IPS-20b (cell line): ENCODE data around the gene TBCE.
A peak's percentile ranks its signal among the peaks of the same experiment; 100 is the strongest.

Source experiments
- H3K27ac ChIP-seq: one replicate; pipeline ENCODE4 v1.5.1; 2013; ENCODE audit warnings: low read length
- H3K27me3 ChIP-seq: 2 replicates; pipeline ENCODE4 v1.6.1; 2013; ENCODE audit warnings: mild to moderate bottlenecking, low read length, inconsistent platforms; ENCODE audit not compliant: insufficient read depth
- H3K36me3 ChIP-seq: 2 replicates; pipeline ENCODE4 v1.6.1; 2013; ENCODE audit warnings: low read depth, mild to moderate bottlenecking, inconsistent platforms, low read length, moderate library complexity; ENCODE audit not compliant: insufficient read depth
- H3K4me1 ChIP-seq: 2 replicates; pipeline ENCODE4 v1.6.1; 2013; ENCODE audit warnings: mild to moderate bottlenecking, control low read depth, inconsistent platforms, low read length, moderate library complexity; ENCODE audit not compliant: insufficient read depth
- H3K4me3 ChIP-seq: 2 replicates; pipeline ENCODE4 v1.5.1; 2013; ENCODE audit warnings: mild to moderate bottlenecking, low read length, inconsistent platforms
- H3K9ac ChIP-seq: 2 replicates; pipeline ENCODE4 v1.6.1; 2013; ENCODE audit warnings: low read depth, mild to moderate bottlenecking, inconsistent platforms, low read length, moderate library complexity
- H3K9me3 ChIP-seq: 2 replicates; pipeline ENCODE4 v1.6.1; 2013; ENCODE audit warnings: mild to moderate bottlenecking, low read depth, low read length, inconsistent platforms; ENCODE audit not compliant: insufficient read depth

TBCE gene

DNA sequence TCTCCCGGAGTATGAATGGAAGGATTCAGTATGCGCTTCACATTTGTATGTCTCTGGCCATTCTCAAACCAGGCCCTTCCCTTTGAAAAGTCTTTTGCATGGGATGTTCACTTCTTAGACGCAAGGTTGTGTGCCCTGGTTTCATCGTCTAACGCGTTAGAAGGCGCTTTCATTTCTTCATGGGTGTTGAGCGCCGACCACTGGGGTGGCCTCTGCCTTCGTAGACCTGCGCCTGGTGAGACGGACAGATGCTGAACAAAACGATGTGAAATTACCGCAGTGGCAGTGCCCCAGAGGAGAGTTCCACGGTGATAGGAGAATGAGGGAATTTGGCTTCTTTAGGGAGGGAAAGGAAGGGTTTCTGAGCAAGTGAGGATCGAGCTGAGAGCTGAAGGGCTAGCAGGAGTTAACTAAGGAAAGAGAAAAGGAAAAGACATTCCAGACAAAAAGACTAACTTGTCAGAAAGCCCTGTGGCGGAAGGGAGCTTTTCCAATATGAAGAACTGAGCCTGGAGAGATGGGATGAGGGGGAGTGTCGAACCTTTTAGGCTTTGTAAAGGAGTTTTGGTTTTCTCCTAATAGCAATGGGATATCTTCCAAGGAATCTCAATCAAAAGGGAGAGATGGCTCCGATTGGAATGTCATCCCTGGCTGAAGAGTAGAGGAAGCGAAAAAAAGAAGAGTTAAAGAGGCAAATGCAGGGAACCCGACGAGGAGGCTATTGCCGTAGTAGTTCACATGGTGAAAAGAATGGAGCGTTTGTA, 37.9 kb upstream of the TBCE start:
- peak overlapping the region; percentile 96 for H3K9ac ChIP-seq
- peaks cover 23% of the 10 kb centered on the region; the same call in 1 of the 2 replicates for H3K4me1 ChIP-seq
- H3K27ac ChIP-seq, result peak overlapping the region; percentile 73
- H3K27me3 ChIP-seq, result no peaks in the 10 kb centered on the region
- H3K4me3 ChIP-seq, result peak overlapping the region; percentile 92
- H3K36me3 ChIP-seq, result peaks cover 17% of the 10 kb centered on the region
- H3K9me3 ChIP-seq, result no peaks in the 10 kb centered on the region

- Histone ChIP-seq H3K4me1 (peaks cover 17% of the 10 kb centered on the region; the same call in 1 of the 2 replicates), H3K9me3 (no peaks in the 10 kb centered on the region), H3K9ac (peak overlapping the region; percentile 42; the same call in 1 of the 2 replicates), H3K27ac (no peak overlapping the region), H3K27me3 (no peaks in the 10 kb centered on the region), H3K4me3 (peak overlapping the region; percentile 50), H3K36me3 (peaks cover 14% of the 10 kb centered on the region)
These were observed 36.3 kb upstream of the TBCE start for GRCh38 chr1:235330918-235331285.

DNA sequence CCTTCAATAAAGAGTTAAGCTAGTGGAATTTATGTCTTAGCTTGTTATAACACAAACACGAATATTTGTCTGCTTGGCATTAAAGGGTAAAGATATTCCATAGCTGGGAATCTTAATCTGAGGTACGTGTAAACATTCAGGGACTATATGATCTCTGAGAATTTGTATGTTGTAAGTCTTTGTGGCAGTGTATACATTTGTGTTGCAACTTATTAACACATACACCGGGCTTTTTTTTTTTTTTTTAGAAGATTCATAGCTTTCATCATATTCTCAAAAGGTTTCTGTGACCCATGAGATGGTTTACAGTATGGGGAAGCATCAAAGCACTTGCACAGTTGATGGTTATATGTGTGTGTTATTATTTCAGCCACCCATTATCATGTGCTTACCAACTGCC, 35.8 kb upstream of the TBCE start:
- H3K36me3 ChIP-seq, result peaks cover 14% of the 10 kb centered on the region; the same call in 1 of the 2 replicates
- no peaks in the 10 kb centered on the region for H3K9me3 ChIP-seq
- peak overlapping the region; percentile 42; the same call in 1 of the 2 replicates for H3K9ac ChIP-seq
- H3K27ac ChIP-seq, result no peak overlapping the region
- peak overlapping the region; percentile 50; the same call in 1 of the 2 replicates for H3K4me3 ChIP-seq
- H3K4me1 ChIP-seq, result peaks cover 12% of the 10 kb centered on the region; the same call in 1 of the 2 replicates
- no peaks in the 10 kb centered on the region for H3K27me3 ChIP-seq

- peaks cover 38% of the 10 kb centered on the region for H3K36me3 ChIP-seq
- H3K9me3 ChIP-seq, result no peaks in the 10 kb centered on the region
- H3K27me3 ChIP-seq, result no peaks in the 10 kb centered on the region
- H3K9ac ChIP-seq, result no peak overlapping the region
- no peak overlapping the region for H3K4me3 ChIP-seq
- no peak overlapping the region for H3K27ac ChIP-seq
- H3K4me1 ChIP-seq, result no peaks in the 10 kb centered on the region
These were observed 30.3 kb upstream of the TBCE start for GRCh38 chr1:235336903-235337302.

DNA sequence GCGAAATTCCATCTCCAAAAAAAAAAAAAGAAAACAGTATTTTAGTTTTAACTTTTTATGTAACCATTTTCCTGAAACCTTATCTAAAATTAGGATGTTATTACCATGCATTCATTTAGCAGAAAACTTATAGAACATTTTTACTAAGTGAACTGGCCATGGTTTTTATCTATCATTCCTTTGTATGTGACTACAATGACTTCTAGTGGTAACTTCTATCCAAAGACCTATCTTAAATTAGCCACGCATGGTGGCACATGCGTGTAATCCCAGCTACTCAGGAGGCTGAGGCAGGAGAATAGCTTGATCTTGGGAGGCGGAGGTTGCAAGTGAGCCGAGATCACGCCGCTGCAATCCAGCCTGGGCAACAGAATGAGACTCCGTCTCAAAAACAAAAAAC, 27.5 kb upstream of the TBCE start:
- Histone ChIP-seq H3K9ac (no peak overlapping the region), H3K27me3 (no peaks in the 10 kb centered on the region), H3K9me3 (no peaks in the 10 kb centered on the region), H3K4me1 (no peaks in the 10 kb centered on the region), H3K27ac (no peak overlapping the region), H3K36me3 (peaks cover 50% of the 10 kb centered on the region), H3K4me3 (no peak overlapping the region)

DNA sequence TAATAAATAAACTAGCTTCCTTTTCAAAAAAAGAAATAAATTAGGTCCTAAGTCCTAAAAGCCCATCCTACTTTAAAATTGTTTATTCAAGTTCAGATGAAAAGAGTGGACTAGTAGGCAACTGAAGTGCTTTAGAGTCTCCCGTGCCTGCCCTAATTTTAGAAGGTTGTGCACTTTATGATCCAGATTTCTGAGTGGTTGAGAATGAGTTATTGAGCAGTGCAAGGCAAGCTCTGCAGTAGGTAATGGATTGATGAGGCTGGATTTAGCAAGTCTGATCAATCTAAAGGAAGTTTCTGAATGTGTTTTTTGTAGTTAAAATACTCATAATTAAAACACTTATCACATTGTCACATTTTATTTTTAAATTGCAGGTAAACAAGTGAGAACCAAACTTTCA, 25.9 kb upstream of the TBCE start:
- H3K36me3 ChIP-seq, result peaks cover 37% of the 10 kb centered on the region
- no peak overlapping the region for H3K9ac ChIP-seq
- H3K27ac ChIP-seq, result no peak overlapping the region
- no peak overlapping the region for H3K4me3 ChIP-seq
- H3K4me1 ChIP-seq, result no peaks in the 10 kb centered on the region
- no peaks in the 10 kb centered on the region for H3K27me3 ChIP-seq
- H3K9me3 ChIP-seq, result no peaks in the 10 kb centered on the region

DNA sequence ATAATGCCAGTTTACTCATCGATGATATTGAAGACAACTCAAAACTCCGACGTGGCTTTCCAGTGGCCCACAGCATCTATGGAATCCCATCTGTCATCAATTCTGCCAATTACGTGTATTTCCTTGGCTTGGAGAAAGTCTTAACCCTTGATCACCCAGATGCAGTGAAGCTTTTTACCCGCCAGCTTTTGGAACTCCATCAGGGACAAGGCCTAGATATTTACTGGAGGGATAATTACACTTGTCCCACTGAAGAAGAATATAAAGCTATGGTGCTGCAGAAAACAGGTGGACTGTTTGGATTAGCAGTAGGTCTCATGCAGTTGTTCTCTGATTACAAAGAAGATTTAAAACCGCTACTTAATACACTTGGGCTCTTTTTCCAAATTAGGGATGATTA, 25.2 kb upstream of the TBCE start:
- H3K4me3 ChIP-seq, result no peak overlapping the region
- H3K4me1 ChIP-seq, result no peaks in the 10 kb centered on the region
- H3K27ac ChIP-seq, result no peak overlapping the region
- H3K9ac ChIP-seq, result no peak overlapping the region
- H3K9me3 ChIP-seq, result no peaks in the 10 kb centered on the region
- peaks cover 30% of the 10 kb centered on the region for H3K36me3 ChIP-seq
- no peaks in the 10 kb centered on the region for H3K27me3 ChIP-seq

DNA sequence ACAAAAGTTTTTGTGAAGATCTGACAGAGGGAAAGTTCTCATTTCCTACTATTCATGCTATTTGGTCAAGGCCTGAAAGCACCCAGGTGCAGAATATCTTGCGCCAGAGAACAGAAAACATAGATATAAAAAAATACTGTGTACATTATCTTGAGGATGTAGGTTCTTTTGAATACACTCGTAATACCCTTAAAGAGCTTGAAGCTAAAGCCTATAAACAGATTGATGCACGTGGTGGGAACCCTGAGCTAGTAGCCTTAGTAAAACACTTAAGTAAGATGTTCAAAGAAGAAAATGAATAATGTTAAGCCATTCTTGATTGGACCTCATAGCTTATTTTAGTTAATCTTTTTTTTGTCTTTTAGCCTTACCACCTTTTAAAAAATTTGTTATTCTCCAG, 24.8 kb upstream of the TBCE start:
- H3K9ac ChIP-seq, result no peak overlapping the region
- peaks cover 26% of the 10 kb centered on the region for H3K36me3 ChIP-seq
- H3K9me3 ChIP-seq, result no peaks in the 10 kb centered on the region
- no peaks in the 10 kb centered on the region for H3K4me1 ChIP-seq
- no peak overlapping the region for H3K27ac ChIP-seq
- no peak overlapping the region for H3K4me3 ChIP-seq
- H3K27me3 ChIP-seq, result no peaks in the 10 kb centered on the region

- Histone ChIP-seq H3K36me3 (peaks cover 19% of the 10 kb centered on the region), H3K27me3 (no peaks in the 10 kb centered on the region), H3K4me1 (no peaks in the 10 kb centered on the region), H3K9me3 (no peaks in the 10 kb centered on the region), H3K27ac (no peak overlapping the region), H3K4me3 (no peak overlapping the region), H3K9ac (no peak overlapping the region)
These were observed 23.5 kb upstream of the TBCE start for GRCh38 chr1:235343726-235344125.

- Histone ChIP-seq H3K4me3 (no peak overlapping the region), H3K27ac (no peak overlapping the region), H3K9me3 (no peaks in the 10 kb centered on the region), H3K4me1 (no peaks in the 10 kb centered on the region), H3K27me3 (no peaks in the 10 kb centered on the region), H3K9ac (no peak overlapping the region), H3K36me3 (no peaks in the 10 kb centered on the region)
These were observed 15.8 kb upstream of the TBCE start for GRCh38 chr1:235351441-235351840.

GRCh38 chr1:235351898-235352297, 15.3 kb upstream of the TBCE start:
- H3K27me3 ChIP-seq, result no peaks in the 10 kb centered on the region
- no peaks in the 10 kb centered on the region for H3K4me1 ChIP-seq
- no peak overlapping the region for H3K27ac ChIP-seq
- H3K36me3 ChIP-seq, result no peaks in the 10 kb centered on the region
- H3K4me3 ChIP-seq, result no peak overlapping the region
- H3K9ac ChIP-seq, result no peak overlapping the region
- H3K9me3 ChIP-seq, result no peaks in the 10 kb centered on the region

DNA sequence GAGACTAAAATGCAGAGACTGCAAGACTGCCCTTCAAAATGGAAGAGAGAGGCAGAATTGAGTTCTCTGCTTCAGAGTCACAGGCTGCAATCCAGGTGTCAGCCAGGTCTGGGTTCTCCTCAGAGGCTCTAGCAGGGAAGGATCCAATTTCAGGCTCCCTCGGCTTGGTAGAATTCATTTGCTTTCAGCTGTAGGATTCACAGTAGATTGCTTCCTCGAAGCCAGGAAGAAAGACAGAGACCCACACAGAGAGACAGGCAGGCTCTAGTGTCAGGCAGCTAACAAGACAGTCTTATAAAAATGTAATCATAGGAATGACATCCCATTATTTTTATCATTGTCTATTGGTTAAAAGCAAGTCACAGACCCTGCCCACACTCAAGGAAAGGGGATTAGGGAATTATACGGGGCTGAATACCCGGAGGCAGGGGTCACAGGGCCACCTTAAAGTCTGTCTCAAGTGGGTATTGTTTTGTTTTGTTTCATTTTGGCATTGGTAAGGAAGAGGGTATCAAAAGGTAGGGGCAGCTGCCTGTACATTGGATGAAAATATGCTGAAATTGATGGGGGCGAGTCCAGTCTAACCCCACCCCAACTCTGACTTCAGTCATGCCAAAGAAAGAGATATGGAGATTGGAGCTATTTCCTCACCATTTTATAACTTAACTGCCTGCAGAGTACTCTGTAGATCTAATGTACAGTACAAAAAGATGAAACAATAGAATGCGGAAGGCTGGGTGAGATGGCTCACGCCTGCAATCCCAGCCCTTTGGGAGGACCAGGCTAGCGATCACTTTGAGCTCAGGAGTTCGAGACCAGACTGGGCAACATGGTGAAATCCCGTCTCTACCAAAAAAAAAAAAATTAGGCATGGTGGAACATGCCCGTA, 9.5 kb upstream of the TBCE start:
- Histone ChIP-seq H3K27me3 (no peaks in the 10 kb centered on the region), H3K9me3 (no peaks in the 10 kb centered on the region), H3K4me3 (no peak overlapping the region), H3K9ac (no peak overlapping the region), H3K36me3 (no peaks in the 10 kb centered on the region), H3K4me1 (no peaks in the 10 kb centered on the region), H3K27ac (no peak overlapping the region)
